ENCODE data around the gene CPT1A.

- TF ChIP-seq SIN3A (IDR thresholded peaks at IDR 0.05; ENCODE audit: borderline replicate concordance, insufficient read depth, low read depth, low read length) (no peak), REST (IDR thresholded peaks at IDR 0.05; ENCODE audit: insufficient read depth in 1 of 2, low read depth in 2 of 2, low read length in 1 of 2) (no peak), CTCF (IDR thresholded peaks at IDR 0.05) (no peak)
Measured at GRCh38 chr11:68762481-68762880, 79.2 kb downstream of the CPT1A start.
